GM10248 (cell line): ENCODE results near the gene ORM2.

Experiments
- CTCF ChIA-PET: fragments of 300-600 bp; sonication (Branson Sonifier 250); formaldehyde crosslinking; extraction: SDS; loops from one replicate; lab custom pipeline; 2021; ENCODE audit warnings: antibody characterized with exemption; lab: Yijun Ruan, JAX
- POLR2A ChIA-PET: fragments of 350-650 bp; sonication (Branson Sonifier 250); formaldehyde crosslinking; extraction: SDS; loops from one replicate; lab custom pipeline; 2020; ENCODE audit warnings: antibody characterized with exemption; lab: Yijun Ruan, JAX
- DNase-seq: peaks from one replicate; pipeline ENCODE4 v3.0.0; 2012; ENCODE audit errors: extremely low spot score
- TF ChIP-seq, protein P1 (sequence below): IDR thresholded peaks from 2 replicates; pipeline ENCODE4 v1.5.1; 2012; ENCODE audit warnings: mild to moderate bottlenecking, low read depth; ENCODE audit errors: extremely low read depth, missing control alignments, control extremely low read depth

ORM2 gene

DNA sequence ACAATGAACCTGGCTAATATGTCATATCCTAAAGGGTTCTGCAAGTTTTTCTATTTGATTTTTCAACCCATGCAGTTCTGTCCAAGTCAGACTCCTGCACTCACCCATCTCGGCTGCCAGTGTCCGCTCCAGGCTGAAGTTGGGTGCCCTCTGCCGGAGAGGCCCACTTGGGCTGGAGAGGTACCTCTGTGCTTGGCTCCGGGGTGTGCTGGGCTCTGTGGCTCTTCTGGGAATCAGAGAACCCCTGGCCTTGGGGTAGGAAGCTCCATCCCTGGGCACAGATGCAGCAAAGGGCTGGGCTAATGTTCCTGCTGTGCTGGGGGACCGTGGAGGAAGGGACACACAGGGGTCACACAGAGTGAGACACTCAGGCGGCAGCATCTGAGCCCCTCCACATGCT is 26.2 kb downstream of the ORM2 start:
- POLR2A ChIA-PET = no interaction called here
- CTCF ChIA-PET = interaction anchor here (1.0 to 2.0 kb wide), 4 partner anchors 8 to 12 kb away, joined by 3 to 5 read pairs (median 4); no protein-coding TSS in a partner anchor
- no peak for DNase-seq
- TF ChIP-seq, protein P1, sequence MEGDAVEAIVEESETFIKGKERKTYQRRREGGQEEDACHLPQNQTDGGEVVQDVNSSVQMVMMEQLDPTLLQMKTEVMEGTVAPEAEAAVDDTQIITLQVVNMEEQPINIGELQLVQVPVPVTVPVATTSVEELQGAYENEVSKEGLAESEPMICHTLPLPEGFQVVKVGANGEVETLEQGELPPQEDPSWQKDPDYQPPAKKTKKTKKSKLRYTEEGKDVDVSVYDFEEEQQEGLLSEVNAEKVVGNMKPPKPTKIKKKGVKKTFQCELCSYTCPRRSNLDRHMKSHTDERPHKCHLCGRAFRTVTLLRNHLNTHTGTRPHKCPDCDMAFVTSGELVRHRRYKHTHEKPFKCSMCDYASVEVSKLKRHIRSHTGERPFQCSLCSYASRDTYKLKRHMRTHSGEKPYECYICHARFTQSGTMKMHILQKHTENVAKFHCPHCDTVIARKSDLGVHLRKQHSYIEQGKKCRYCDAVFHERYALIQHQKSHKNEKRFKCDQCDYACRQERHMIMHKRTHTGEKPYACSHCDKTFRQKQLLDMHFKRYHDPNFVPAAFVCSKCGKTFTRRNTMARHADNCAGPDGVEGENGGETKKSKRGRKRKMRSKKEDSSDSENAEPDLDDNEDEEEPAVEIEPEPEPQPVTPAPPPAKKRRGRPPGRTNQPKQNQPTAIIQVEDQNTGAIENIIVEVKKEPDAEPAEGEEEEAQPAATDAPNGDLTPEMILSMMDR = no peak

DNA sequence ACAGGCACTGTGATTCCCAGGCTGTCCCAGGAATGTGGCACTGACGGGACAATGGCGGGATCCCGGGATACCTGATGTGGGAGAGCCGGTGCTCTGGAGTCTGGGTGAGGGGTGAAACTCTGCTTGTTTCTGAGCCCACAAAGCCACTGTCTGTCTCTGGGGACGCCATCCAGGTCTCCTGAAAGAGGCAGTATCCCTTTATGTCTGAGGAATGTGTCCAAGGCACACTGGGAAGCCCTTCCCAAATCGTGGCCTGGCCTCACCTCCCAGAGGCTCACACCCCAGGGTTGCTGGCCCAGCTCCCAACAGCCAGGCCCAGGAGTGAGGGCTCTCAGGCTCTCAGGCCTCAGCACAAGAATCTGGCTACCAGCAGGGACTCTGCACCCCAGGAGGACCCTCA is 27.1 kb downstream of the ORM2 start:
- DNase-seq = no peak
- TF ChIP-seq, protein P1 = no peak
- CTCF ChIA-PET = interaction anchor here (1.0 to 2.0 kb wide), 4 partner anchors 8 to 13 kb away, joined by 3 to 5 read pairs (median 4); no protein-coding TSS in a partner anchor
- POLR2A ChIA-PET = no interaction called here

DNA sequence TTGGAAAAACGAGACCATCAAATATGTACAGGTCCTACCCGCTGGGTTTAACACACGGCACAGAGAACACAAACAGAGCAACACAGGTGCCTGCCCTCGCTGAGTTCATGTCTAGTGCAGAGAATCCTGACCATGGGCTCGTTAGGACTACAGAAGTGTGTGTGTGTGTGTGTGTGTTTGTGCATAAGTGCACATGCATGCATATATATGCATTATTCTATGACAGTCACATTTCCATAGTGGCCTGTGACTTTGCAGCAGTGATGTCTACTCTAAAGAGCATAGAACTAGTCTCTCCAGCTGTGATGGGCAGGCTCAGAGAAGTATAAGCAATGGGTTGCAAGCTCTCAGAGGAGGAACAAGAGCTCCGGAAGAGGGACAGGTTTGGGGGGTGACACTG is 27.7 kb downstream of the ORM2 start:
- ChIA-PET CTCF (no interaction called here), POLR2A (no interaction called here)
- DNase-seq = no peak
- TF ChIP-seq, protein P1 = no peak

DNA sequence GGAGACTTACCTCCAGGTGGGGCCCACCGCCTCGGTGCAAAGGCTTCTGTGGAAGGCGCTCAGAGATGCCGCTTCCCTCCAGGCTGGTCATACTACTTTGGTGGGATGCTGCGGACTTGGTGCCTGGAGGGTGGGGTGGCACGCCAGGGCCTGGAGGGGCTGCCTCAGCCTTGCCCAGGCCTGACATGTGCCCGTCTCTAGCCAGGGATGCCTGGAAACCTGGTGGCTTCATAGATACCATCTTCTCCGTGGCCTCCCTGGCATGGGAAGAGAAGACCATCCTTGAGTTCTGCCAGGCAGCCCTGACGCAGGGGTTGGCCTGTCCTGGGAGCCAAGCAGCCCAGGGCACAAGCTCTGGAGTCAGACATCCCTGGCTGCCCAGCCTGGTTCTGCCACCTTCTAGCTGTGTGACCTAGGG is 28.3 kb downstream of the ORM2 start:
- TF ChIP-seq, protein P1 = no peak
- no peak for DNase-seq
- POLR2A ChIA-PET = no interaction called here
- CTCF ChIA-PET = no interaction called here

DNA sequence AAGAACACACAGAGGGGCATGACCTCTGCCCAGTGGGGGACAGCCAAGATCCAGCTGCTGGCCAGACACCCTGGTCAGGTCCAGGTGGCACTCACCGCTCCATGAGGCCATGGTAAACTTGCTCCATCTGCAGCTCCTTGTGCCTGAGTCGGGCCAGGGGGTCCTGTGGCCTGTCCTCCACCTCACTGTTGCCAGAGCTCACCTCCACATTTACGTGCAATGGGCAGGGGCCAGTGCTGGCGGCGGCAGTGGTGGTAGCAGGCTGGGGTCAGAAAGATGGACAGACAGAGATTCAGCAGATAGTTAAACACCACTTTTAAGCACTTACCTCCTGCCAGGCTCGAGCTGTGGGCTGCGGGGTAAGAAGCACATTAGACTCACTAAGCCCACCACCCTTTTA is 30.1 kb downstream of the ORM2 start:
- TF ChIP-seq, protein P1 = no peak
- DNase-seq = no peak
- ChIA-PET CTCF (interaction anchor here (1.5 kb wide), 1 partner anchor 46 kb away, joined by 3 read pairs; no protein-coding TSS in a partner anchor), POLR2A (no interaction called here)

DNA sequence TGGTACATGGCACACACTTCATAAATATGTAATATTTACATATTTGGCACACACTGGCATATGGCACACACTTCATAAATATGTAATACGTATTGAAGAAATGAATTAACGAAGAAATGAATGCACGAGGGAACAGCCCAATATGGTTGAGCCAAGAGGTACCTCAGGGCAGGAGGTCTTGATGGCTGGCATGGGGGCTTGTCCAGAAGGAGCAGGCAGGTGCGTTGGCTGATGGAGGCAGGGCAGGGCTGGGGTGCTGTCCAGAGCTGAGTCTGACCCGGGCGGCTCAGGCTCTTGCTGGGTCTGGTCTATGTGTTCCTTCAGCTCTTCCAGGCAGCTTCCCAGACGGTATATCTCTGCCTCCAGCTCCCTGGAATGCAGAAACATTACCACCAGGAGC is 31.9 kb downstream of the ORM2 start:
- ChIA-PET POLR2A (interaction anchor here (0.7 kb wide), 1 partner anchor 29 kb away, joined by 3 read pairs; no protein-coding TSS in a partner anchor), CTCF (interaction anchor here (1.0 kb wide), 1 partner anchor 12 kb away, joined by 3 read pairs; no protein-coding TSS in a partner anchor)
- TF ChIP-seq, protein P1 = no peak
- no peak for DNase-seq
